GM23338 (cell line): ENCODE data around the gene LIPH. TPM values are rescaled to one million over a fixed set of nuclear protein-coding genes. Genes with fewer than 3 reads are reported as not detected.

Experiments
- ATAC-seq: fragments of 200-7000 bp; cut with Tn5 transposase; 3 replicates; pipeline ENCODE4 v1.9.1; 2020
- DNase-seq: peaks from one replicate; pipeline ENCODE4 v3.0.0-alpha.2; 2015; ENCODE audit warnings: low spot score
- H2AFZ ChIP-seq: fragments of 200-600 bp; sonication (generic); 2 replicates; pipeline ENCODE4 v1.8.0; 2016; ENCODE audit warnings: antibody characterized with exemption, mild to moderate bottlenecking, moderate library complexity
- H3F3A ChIP-seq: fragments of 200-600 bp; sonication (generic); replicated peaks from 2 replicates; pipeline ENCODE4 v1.8.0; 2017; ENCODE audit warnings: antibody characterized with exemption, mixed run types, low read depth
- H3K27ac ChIP-seq: fragments of 200-600 bp; sonication (generic); 2 replicates; pipeline ENCODE4 v1.6.1; 2016; ENCODE audit warnings: low read depth
- H3K27me3 ChIP-seq: fragments of 200-600 bp; sonication (generic); 2 replicates; pipeline ENCODE4 v1.8.0; 2016; ENCODE audit warnings: mild to moderate bottlenecking, mixed run types, moderate library complexity; ENCODE audit not compliant: insufficient read depth
- H3K36me3 ChIP-seq: fragments of 200-600 bp; sonication (generic); 2 replicates; pipeline ENCODE4 v1.8.0; 2016; ENCODE audit warnings: mild to moderate bottlenecking; ENCODE audit not compliant: insufficient read depth
- H3K4me1 ChIP-seq: fragments of 200-600 bp; sonication (generic); 2 replicates; pipeline ENCODE4 v1.8.0; 2016; ENCODE audit warnings: mild to moderate bottlenecking, moderate library complexity; ENCODE audit not compliant: insufficient read depth
- H3K4me2 ChIP-seq: fragments of 200-600 bp; sonication (generic); 2 replicates; pipeline ENCODE4 v1.7.1; 2017; ENCODE audit warnings: mixed run types
- H3K4me3 ChIP-seq: fragments of 200-600 bp; sonication (generic); 2 replicates; pipeline ENCODE4 v1.6.1; 2016; ENCODE audit warnings: mixed run types
- H3K79me2 ChIP-seq: fragments of 200-600 bp; sonication (generic); replicated peaks from 2 replicates; pipeline ENCODE4 v1.8.0; 2017; ENCODE audit warnings: mild to moderate bottlenecking; ENCODE audit not compliant: insufficient read depth
- H3K9me2 ChIP-seq: fragments of 200-600 bp; sonication (generic); 2 replicates; pipeline ENCODE4 v1.8.0; 2017; ENCODE audit not compliant: insufficient read depth
- H4K20me1 ChIP-seq: fragments of 200-600 bp; sonication (generic); replicated peaks from 2 replicates; pipeline ENCODE4 v1.8.0; 2017; ENCODE audit warnings: mild to moderate bottlenecking; ENCODE audit not compliant: insufficient read depth
- H3K27ac Mint-ChIP-seq: 2 replicates; pipeline ENCODE4 v1.8.0; 2020; ENCODE audit warnings: inconsistent platforms, mild to moderate bottlenecking, moderate library complexity, mixed read lengths
- H3K27me3 Mint-ChIP-seq: 3 replicates; pipeline ENCODE4 v1.8.0; 2022; ENCODE audit warnings: low read depth, mild to moderate bottlenecking, moderate library complexity, mixed read lengths, inconsistent platforms; ENCODE audit not compliant: insufficient read depth, poor library complexity
- H3K36me3 Mint-ChIP-seq: 3 replicates; pipeline ENCODE4 v1.8.0; 2021; ENCODE audit warnings: low read depth, mild to moderate bottlenecking, inconsistent platforms, moderate library complexity, mixed read lengths
- H3K4me1 Mint-ChIP-seq: 3 replicates; pipeline ENCODE4 v1.8.0; 2020; ENCODE audit warnings: mild to moderate bottlenecking, inconsistent platforms, mixed read lengths
- H3K4me3 Mint-ChIP-seq: 3 replicates; pipeline ENCODE4 v1.8.0; 2021; ENCODE audit warnings: moderate library complexity, mild to moderate bottlenecking, inconsistent platforms, mixed read lengths
- H3K9me3 Mint-ChIP-seq: 3 replicates; pipeline ENCODE4 v1.8.0; 2020; ENCODE audit warnings: moderate library complexity, mild to moderate bottlenecking, inconsistent platforms, mixed read lengths
- CREB1 ChIP-seq: fragments of 250-450 bp; sonication (Bioruptor Pico); IDR thresholded peaks from 2 replicates; pipeline ENCODE4 v1.5.0; 2020; ENCODE audit warnings: low read depth, mild to moderate bottlenecking, moderate library complexity
- ETS1 ChIP-seq: IDR thresholded peaks from 2 replicates; pipeline ENCODE4 v1.6.1; 2016; ENCODE audit warnings: antibody characterized with exemption
- EZH2 ChIP-seq: fragments of 200-600 bp; sonication (generic); IDR thresholded peaks from one replicate; pipeline ENCODE4 v1.8.0; 2017; ENCODE audit warnings: antibody characterized with exemption, mild to moderate bottlenecking, low read depth; ENCODE audit not compliant: unreplicated experiment
- EZH2phosphoT487 ChIP-seq: fragments of 200-600 bp; sonication (generic); IDR thresholded peaks from one replicate; pipeline ENCODE4 v1.8.1; 2018; ENCODE audit warnings: antibody characterized with exemption; ENCODE audit not compliant: unreplicated experiment
- NANOG ChIP-seq: IDR thresholded peaks from 2 replicates; pipeline ENCODE4 v1.6.1; 2016; ENCODE audit warnings: antibody characterized with exemption, borderline replicate concordance
- REST ChIP-seq: IDR thresholded peaks from one replicate; pipeline ENCODE4 v1.6.1; 2018; ENCODE audit warnings: antibody characterized with exemption; ENCODE audit not compliant: unreplicated experiment
- STAT1 ChIP-seq: IDR thresholded peaks from one replicate; pipeline ENCODE4 v1.6.1; 2016; ENCODE audit warnings: antibody characterized with exemption; ENCODE audit not compliant: unreplicated experiment
- ZNF114 ChIP-seq: fragments of 250-450 bp; sonication (Bioruptor Pico); IDR thresholded peaks from 2 replicates; pipeline ENCODE4 v1.5.0; 2020; ENCODE audit warnings: mild to moderate bottlenecking, moderate library complexity
- ZNF331 ChIP-seq: fragments of 250-450 bp; sonication (Bioruptor Pico); IDR thresholded peaks from 2 replicates; pipeline ENCODE4 v1.5.0; 2020; ENCODE audit warnings: low read depth, mild to moderate bottlenecking, moderate library complexity
- polyA plus RNA-seq: library from polyadenylated mRNA; unstranded; fragments of >200 nt; fragmentation: Nextera tagmentation; extraction: Ambion mirVana; gene quantifications from 2 replicates; pipeline ENCODE4 v1.2.1, GENCODE V29; 2016
- total RNA-seq: library from RNA; depleted of rRNA; stranded (reverse); fragments of >200 nt; shearing (Covaris generic); gene quantifications from 2 replicates; pipeline ENCODE4 v1.2.3, GENCODE V29; 2014

LIPH gene
- total and polyA plus RNA-seq, 2 experiments from 2014 or later: 0.03 to 0.16 TPM

- no peak for TF ChIP-seq EZH2
- no peak for TF ChIP-seq ZNF114 (CRISPR knock-in tag)
- TF ChIP-seq CREB1: no peak
- TF ChIP-seq STAT1: no peak
- no peak for TF ChIP-seq NANOG
- no peak for TF ChIP-seq REST
- no peak for TF ChIP-seq ZNF331 (CRISPR knock-in tag)
Measured at GRCh38 chr3:185526349-185526951, 25.9 kb downstream of the LIPH start (continued).

- Mint-ChIP-seq H3K27ac (no peak overlapping the region), H3K27me3 (peaks cover 3% of the 10 kb centered on the region), H3K4me3 (no peak overlapping the region), H3K4me1 (no peaks in the 10 kb centered on the region), H3K9me3 (no peaks in the 10 kb centered on the region), H3K36me3 (no peaks in the 10 kb centered on the region)
- Histone ChIP-seq H3K36me3 (no peaks in the 10 kb centered on the region), H2AFZ (no peak overlapping the region), H3K27ac (no peak overlapping the region), H3K4me3 (no peak overlapping the region), H3K4me2 (no peak overlapping the region), H3K9me2 (no peaks in the 10 kb centered on the region), H3F3A (no peaks in the 10 kb centered on the region), H4K20me1 (no peaks in the 10 kb centered on the region), H3K79me2 (no peaks in the 10 kb centered on the region), H3K27me3 (no peaks in the 10 kb centered on the region), H3K4me1 (no peaks in the 10 kb centered on the region)
- ATAC-seq (no peak), DNase-seq (no peak)
- no peak for TF ChIP-seq ZNF114 (CRISPR knock-in tag)
- TF ChIP-seq EZH2: no peak
- TF ChIP-seq EZH2phosphoT487: no peak
- TF ChIP-seq ETS1: no peak
- TF ChIP-seq CREB1: no peak
- no peak for TF ChIP-seq STAT1
Measured at GRCh38 chr3:185521349-185522138, 30.8 kb downstream of the LIPH start.
